GM18505 (cell line): ENCODE results near the gene NINJ2.

ENCODE experiments used
- ATAC-seq: cut with Tn5 transposase; IDR thresholded peaks from one replicate; pipeline ENCODE4 v1.9.1; 2021; ENCODE audit not compliant: unreplicated experiment
- POLR2A ChIP-seq: IDR thresholded peaks from 4 replicates; pipeline ENCODE4 v1.6.1; 2011; ENCODE audit warnings: borderline replicate concordance; ENCODE audit not compliant: insufficient read depth, insufficient read length; ENCODE audit errors: extremely low read depth

The NINJ2 gene

DNA sequence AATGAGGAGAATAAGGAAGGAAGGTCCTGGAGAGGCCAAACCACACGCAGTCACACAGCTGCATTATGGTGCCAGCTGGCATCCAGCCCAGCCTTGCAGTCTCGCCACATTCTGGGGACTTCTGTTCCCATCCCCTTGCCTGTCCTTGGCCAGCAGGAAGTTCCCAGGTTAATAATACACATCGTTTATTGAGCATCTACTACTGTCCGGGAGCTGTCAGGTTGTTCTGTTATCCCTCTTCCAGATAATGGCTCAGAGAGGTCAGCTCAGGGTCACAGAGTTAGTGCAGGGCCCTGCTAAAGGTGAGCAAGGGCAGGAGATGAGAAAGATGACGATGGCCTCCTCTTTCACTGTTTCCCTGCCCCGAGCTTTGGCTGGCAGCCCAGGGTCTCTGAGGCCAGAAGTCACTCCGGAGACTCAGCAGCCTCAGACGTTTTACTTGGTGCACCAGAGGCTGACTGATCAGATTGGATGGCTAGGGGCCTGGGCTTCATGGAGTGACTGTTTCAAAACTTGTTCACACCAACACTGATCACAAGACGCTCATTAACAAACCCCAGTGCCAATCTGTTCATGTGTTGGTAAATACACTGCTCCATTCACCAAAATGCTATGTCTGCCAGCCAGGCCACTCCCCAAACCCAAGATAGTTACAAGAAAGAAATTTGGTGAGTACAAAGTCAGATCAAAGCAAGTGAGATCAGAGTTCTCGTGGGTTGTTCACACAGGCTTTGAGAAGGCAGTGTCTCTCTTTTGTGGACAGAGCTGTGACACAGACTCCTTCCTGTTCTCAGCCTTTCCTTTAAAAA is 124.3 kb downstream of the NINJ2 start:
- ATAC-seq: no peak
- TF ChIP-seq POLR2A: no peak

DNA sequence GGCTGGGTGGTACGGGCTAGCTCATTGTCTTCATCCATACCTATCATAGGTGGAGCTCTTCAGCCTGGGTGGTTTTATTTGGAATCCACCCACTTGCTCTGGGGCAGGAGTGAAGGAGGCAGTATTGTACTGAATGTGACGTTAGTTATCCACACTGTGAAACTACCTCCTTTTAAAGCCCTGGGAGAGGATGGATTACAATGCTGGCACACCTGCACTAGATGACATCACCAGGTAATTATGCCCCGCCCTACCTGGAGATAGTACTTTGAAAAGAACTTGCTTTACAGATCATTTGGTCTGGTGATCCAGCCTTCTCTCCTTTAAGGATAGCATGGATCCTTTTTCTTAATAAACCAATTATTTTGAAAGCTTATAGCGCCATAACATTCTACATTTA is 125.5 kb downstream of the NINJ2 start:
- no peak for ATAC-seq
- TF ChIP-seq POLR2A: no peak

DNA sequence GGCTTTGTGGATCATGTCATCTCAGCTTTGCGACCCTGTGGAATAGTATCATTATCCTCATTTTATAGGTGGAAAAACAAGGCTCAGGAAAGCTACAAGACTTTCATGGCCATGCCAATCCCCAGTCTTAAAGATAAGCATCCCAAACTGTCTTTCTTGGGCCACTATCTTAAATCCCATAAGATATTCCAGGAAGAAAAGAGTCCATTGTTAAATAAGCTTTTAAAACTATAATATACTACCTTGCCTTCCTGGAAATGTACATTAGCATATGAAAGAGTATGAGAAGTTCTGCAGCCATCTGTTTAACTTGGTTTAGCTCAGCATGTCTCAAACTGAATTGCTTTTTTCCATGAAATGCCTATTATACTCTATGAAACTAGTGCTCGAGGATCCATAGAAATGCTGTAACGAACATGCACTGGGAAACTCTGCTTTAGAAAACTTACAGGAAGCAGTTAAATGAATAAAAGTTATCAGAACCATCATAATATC is 126.4 kb downstream of the NINJ2 start:
- ATAC-seq: no peak

DNA sequence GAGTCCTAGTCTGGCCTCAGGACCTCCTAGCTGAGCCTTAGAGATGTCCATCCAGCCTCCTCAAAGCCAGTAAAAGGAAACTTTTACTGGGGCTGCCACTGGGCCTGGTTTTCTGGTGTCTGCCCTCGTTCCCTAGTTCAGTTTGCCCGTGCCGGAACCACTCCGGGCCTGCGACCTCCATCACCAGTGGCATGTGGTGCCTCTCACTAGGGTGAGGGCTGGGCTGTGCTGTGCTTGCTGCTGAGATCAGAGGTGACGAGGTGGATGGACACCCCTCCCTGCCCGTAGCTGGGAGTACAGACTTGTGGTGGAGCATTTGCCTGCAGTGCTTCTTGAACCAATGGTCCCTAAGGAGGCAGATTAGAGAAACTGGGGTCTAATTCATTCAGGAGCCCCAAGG is 127.8 kb downstream of the NINJ2 start:
- ATAC-seq: no peak
- no peak for TF ChIP-seq POLR2A

More for the DNA sequence above, 126.4 kb downstream of the NINJ2 start:
- TF ChIP-seq POLR2A: no peak

DNA sequence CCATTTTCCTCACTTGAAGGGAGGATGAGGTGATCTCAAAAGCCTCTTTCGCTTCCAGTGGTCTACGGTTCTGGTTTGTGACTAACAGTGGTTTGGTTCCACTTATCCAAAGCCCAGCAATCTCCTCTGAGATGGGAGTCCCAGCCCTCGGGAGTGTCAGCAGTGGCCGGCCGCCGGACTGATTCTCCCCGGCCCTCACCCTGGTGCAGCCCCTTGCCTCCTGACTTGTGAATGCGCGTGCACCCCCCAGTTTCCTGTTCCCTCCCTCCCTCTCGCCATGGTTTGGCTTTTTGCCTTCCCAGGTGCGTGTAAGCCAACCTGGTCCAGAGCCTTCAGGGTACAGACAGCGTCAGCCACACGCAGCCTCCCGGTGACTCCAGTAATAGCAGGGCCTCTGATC is 129.0 kb downstream of the NINJ2 start:
- ATAC-seq: no peak
- TF ChIP-seq POLR2A: no peak

DNA sequence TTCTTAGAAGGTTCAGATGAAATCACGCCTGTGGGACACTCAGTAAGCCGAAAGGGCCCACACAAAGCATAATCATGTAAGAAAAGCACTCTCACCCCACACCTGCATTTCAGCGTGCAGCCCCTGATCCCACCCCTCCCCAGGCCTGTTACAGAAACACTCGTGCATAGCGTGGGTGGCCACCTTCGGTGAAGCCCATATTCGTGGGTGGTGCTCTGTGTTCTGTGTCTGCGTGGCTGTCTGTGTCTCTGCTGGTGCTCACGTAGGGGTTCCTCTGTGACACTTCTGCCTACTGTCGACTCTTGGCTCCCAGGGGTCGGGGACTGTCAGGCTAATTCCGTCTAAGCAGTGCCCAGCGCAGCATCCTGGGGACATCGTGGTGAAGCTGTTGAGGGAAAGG is 129.5 kb downstream of the NINJ2 start:
- no peak for TF ChIP-seq POLR2A
- no peak for ATAC-seq

DNA sequence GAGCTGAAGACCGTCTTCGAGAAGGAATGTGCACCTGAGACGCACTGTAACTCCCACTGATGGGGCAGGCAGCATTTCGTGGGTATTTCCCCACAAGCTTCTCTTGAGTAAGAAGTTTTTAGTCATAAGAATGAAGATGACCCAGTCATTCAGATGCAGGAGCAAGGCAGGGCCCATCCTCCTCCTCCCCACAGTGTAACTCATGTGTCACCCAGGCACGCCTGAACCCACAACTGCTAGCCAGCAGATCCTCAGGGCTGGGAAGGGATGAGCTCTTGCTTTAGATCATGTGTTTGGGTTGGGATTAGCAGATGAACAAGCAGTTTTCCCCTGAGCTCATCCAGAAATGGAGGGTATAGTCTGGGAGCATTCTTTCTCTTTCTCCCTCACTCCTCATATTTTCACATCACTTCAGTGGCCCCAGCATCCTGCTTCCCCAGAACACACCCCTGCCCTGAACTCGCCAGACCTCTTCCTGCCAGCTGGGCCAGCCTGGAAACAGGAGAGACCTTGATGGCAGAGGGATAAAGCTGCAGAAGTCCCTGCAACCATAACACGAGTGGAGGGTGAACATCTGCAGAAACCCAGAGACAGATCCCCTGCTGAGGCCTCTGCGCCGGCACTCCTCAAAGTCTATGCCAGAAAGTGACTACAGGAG is 130.2 kb downstream of the NINJ2 start:
- no peak for TF ChIP-seq POLR2A
- ATAC-seq: no peak

DNA sequence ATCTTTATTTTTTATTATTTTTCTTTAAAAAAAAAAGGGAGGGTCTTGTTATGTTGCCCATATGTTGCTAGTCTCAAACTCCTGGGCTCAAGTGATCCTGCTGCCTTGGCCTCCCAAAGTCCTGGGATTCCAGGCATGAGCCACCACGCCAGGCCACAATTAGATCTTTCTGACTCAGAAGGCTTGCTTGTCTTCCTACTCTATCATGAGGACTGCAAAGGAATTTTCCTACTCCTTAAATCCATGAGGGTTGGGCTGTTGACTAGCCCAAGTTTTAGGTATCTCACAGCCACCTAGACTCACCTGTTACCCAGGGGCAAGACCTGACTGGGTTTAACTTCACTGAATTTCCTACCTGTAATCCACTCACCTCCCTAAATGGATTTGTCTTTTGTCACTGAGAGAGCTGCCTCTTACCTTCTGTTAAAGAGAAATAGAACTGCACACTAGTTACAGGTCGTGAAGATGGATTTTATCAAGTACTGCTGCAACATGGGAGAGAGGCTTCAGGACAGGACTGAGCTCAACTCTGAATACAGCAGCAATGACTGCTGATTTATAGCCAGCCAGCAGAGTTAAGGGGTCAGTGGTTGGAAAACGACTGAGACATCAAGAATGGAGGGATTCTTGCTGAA is 131.2 kb downstream of the NINJ2 start:
- TF ChIP-seq POLR2A: no peak
- no peak for ATAC-seq

DNA sequence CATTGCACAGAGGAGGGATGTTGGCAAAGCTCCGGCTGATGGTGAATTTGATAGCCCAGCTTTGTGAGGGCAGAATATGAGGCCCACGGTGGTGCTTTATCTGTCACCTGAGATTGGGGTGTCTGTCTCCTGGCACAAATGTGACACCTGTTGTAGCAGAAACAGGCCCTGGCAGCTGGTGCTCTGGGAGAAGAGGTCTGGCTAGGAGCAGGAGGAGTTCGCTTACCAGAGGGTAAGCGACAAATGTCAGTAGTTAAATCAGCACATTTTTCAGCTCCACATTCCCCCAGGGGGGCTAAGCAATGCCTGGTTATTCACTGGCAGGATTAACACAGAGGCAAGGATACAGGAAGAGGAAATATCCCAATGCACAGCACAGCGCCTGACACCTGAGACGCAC is 132.4 kb downstream of the NINJ2 start:
- TF ChIP-seq POLR2A: no peak

DNA sequence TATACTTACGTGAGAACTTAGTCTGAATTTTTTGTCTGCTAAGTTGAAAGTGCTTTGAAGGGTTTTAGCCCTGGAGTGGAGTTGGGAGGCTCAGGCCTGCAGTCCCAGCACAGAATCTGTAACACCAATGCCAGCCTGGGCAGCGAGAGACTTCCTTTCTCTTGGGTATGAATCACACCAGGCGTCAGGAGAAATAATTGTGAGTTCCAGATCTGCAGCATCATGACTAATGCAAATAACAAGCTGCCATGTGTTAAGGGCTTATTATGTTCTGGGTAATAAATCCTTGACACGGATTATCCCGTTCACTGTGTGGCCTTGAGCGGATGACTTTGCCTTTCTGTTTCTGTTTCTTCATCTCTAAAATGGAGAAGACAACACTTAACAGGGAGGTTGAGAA is 132.9 kb downstream of the NINJ2 start:
- no peak for TF ChIP-seq POLR2A
- ATAC-seq: no peak

More for the DNA sequence above, 132.4 kb downstream of the NINJ2 start:
- ATAC-seq: no peak

DNA sequence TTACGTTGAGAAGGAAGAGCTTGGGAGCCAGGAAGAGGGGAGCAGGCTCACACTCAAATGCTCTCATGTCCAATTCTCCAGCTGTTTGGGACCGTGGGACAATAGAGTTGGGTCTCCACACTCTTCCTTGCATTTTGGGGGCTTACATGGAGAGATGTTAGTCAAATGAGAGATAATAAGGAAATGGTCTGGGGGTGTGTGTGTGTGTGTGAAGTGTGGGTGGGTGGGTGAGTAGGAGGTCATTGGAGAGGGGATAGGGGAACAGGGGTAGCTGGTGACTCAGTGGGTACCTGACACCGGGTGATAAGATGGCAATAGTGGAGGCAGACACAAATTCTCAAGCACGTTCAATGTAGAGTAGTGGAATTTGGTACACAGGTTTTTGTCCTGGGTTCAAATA is 135.5 kb downstream of the NINJ2 start:
- no peak for ATAC-seq
- no peak for TF ChIP-seq POLR2A

DNA sequence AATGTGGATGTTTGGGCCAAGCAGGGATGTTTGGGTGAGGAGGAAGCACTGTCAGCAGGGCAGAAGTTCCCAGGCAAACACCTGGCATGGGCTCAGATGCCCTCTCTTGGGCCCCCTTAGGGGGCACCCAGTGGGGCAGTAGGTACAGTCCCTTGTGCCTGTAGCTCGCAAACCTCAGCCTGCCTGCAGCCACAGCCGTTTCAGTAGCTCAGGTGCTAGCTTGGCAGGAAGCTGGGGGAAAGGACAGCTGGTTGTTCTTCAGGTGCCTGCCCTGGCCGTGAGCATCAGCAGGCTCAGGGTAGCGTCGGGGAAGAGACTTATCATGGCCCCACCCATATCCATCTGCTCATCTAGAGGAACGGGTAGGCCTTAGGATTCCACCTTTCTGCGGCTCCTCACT is 136.0 kb downstream of the NINJ2 start:
- no peak for TF ChIP-seq POLR2A
- no peak for ATAC-seq

DNA sequence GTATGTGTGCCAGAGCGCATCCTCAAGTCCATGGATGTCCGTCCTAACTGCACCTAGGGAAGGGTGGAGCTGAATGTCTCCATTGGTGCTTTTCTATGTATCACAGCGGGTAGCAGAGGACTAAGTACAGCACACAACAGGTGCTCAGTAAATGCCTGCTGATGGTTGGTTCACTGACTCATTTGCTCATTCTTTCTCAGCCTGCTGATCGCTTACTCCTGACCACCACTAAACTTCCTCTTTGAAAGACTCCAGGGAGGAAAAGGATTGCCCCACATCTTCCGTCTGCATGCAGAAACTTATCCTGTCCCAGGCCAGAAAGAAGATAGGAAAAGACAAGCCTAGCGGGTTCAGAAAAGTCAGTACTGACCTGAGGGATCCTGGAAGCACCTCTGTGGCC is 137.2 kb downstream of the NINJ2 start:
- no peak for ATAC-seq
- TF ChIP-seq POLR2A: no peak
